SK-N-SH treated with all-trans-retinoic acid at 6 μM for 48 hours (cell line): ENCODE results near the gene PITPNC1.

Experiments used
- ARNTL ChIP-seq: fragments of 450-650 bp; formaldehyde crosslinking; IDR thresholded peaks from 2 replicates; pipeline ENCODE4 v1.5.0; 2020; ENCODE audit warnings: low read depth, mild to moderate bottlenecking, moderate library complexity, borderline replicate concordance
- BACH2 ChIP-seq: fragments of 250-450 bp; sonication (Bioruptor Pico); IDR thresholded peaks from 2 replicates; pipeline ENCODE4 v1.9.0; 2021; ENCODE audit warnings: mild to moderate bottlenecking, borderline replicate concordance
- ISL1 ChIP-seq: fragments of 250-450 bp; sonication (Bioruptor Pico); IDR thresholded peaks from 2 replicates; pipeline ENCODE4 v2.1.2; 2022; ENCODE audit warnings: mild to moderate bottlenecking, moderate library complexity
- PATZ1 ChIP-seq: fragments of 250-450 bp; sonication (Bioruptor Pico); IDR thresholded peaks from 2 replicates; pipeline ENCODE4 v1.8.0; 2020; ENCODE audit warnings: mild to moderate bottlenecking, moderate library complexity, borderline replicate concordance
- TCF4 ChIP-seq: fragments of 250-450 bp; sonication (Bioruptor Pico); IDR thresholded peaks from 2 replicates; pipeline ENCODE4 v1.8.0; 2021; ENCODE audit warnings: mild to moderate bottlenecking, moderate library complexity, borderline replicate concordance
- ZC3H10 ChIP-seq: fragments of 250-450 bp; sonication (Bioruptor Pico); IDR thresholded peaks from 2 replicates; pipeline ENCODE4 v1.5.1; 2021; ENCODE audit warnings: mild to moderate bottlenecking, moderate library complexity
- ZFP30 ChIP-seq: fragments of 450-650 bp; formaldehyde crosslinking; IDR thresholded peaks from 2 replicates; pipeline ENCODE4 v1.5.0; 2022; ENCODE audit warnings: mild to moderate bottlenecking, moderate library complexity
- ZNF8 ChIP-seq: fragments of 450-650 bp; formaldehyde crosslinking; IDR thresholded peaks from 2 replicates; pipeline ENCODE4 v1.5.0; 2020; ENCODE audit warnings: mild to moderate bottlenecking, moderate library complexity
- TF ChIP-seq, protein P1 (sequence below): fragments of 250-450 bp; sonication (Bioruptor Pico); IDR thresholded peaks from 2 replicates; pipeline ENCODE4 v1.5.1; 2021; ENCODE audit warnings: mild to moderate bottlenecking, moderate library complexity
- TF ChIP-seq, protein P2 (sequence below): fragments of 250-450 bp; sonication (Bioruptor Pico); IDR thresholded peaks from 2 replicates; pipeline ENCODE4 v1.5.1; 2020; ENCODE audit warnings: low read depth, mild to moderate bottlenecking, moderate library complexity

DNA sequence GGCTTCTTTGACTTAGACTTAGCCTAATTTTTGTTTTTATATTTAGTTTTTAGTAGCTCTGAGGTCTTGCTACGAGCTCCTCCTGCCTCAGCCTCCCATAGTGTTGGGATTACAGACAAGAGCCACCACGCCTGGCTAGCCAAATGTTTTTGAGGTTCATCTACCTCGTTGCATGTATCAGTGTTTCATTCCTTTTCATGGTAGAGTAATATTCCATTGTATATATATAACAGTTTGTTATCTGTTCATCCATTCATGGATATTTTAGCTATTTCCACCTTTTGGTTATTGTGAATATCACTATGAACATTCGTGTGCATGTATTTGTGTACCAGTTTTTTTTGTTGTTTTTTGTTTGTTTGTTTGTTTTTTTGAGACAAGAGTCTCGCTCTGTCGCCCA, 352.8 kb downstream of the PITPNC1 start:
- TF ChIP-seq PATZ1 (CRISPR knock-in tag) (no peak), ZC3H10 (CRISPR knock-in tag) (no peak), ISL1 (no peak), ARNTL (no peak), TCF4 (CRISPR knock-in tag) (no peak), ZNF8 (CRISPR knock-in tag) (no peak), ZFP30 (CRISPR knock-in tag) (no peak), BACH2 (no peak)
- TF ChIP-seq, protein P1, sequence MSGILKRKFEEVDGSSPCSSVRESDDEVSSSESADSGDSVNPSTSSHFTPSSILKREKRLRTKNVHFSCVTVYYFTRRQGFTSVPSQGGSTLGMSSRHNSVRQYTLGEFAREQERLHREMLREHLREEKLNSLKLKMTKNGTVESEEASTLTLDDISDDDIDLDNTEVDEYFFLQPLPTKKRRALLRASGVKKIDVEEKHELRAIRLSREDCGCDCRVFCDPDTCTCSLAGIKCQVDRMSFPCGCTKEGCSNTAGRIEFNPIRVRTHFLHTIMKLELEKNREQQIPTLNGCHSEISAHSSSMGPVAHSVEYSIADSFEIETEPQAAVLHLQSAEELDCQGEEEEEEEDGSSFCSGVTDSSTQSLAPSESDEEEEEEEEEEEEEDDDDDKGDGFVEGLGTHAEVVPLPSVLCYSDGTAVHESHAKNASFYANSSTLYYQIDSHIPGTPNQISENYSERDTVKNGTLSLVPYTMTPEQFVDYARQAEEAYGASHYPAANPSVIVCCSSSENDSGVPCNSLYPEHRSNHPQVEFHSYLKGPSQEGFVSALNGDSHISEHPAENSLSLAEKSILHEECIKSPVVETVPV (CRISPR knock-in tag), result no peak
- TF ChIP-seq, protein P2, sequence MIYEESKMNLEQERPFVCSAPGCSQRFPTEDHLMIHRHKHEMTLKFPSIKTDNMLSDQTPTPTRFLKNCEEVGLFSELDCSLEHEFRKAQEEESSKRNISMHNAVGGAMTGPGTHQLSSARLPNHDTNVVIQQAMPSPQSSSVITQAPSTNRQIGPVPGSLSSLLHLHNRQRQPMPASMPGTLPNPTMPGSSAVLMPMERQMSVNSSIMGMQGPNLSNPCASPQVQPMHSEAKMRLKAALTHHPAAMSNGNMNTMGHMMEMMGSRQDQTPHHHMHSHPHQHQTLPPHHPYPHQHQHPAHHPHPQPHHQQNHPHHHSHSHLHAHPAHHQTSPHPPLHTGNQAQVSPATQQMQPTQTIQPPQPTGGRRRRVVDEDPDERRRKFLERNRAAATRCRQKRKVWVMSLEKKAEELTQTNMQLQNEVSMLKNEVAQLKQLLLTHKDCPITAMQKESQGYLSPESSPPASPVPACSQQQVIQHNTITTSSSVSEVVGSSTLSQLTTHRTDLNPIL (CRISPR knock-in tag), result no peak
